HG03025 (cell line): ENCODE data around the gene CASS4.

Source experiments
- ATAC-seq: cut with Tn5 transposase; IDR thresholded peaks from one replicate; pipeline ENCODE4 v1.9.1; 2021; ENCODE audit warnings: mild to moderate bottlenecking, moderate library complexity; ENCODE audit not compliant: unreplicated experiment, low FRiP score

CASS4 gene

GRCh38 chr20:56501116-56501515 lies 89.1 kb downstream of the CASS4 start:
- ATAC-seq: no peak

- no peak for ATAC-seq
Observed at GRCh38 chr20:56503916-56504315, 91.9 kb downstream of the CASS4 start.

DNA sequence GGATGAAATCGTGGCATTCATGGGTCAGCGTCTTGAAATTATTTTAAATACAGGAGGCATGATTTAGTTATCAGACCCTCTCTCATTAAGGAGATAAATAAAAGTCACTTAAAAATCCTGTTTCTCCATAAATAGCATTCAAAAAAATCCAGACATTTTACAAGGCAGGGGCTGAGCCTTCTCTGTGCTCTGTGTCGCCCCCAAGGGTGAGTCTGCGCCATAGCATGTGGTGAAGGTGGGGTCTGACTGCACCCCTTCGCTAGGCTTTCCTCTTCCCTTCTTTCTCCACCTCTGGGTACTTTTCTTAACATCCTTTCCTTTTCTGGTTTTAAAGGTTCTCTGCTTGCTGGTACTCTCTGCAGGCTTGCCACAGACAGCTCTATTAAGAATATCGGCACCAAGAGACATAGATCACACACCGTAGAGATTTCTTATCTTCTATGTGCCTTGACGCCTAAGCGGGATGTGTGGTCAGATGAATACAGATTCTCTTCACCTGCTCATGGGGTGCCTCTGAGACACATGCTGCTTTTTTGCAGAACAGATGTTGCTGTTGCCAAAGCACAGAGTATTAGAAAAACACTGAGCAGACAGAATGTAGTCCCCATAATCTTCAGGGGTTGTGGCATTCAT lies 92.4 kb downstream of the CASS4 start:
- no peak for ATAC-seq

GRCh38 chr20:56506103-56506502 lies 94.0 kb downstream of the CASS4 start:
- ATAC-seq: no peak
